Ascending aorta (tissue), 2 donors: ENCODE results near the gene ADAM22. TPM values are rescaled to one million over a fixed set of nuclear protein-coding genes. Genes with fewer than 3 reads are reported as not detected.

Source experiments
- DNase-seq, 2 donors: peaks; one replicate each; pipeline ENCODE4 v3.0.0-alpha.2; 2019; ENCODE audit warnings: low spot score in 2 of 2
- H3K27ac ChIP-seq, 2 donors: fragments of 200-600 bp; sonication (generic); one replicate each; pipeline ENCODE4 v1.5.1; 2016 to 2017; ENCODE audit warnings: mild to moderate bottlenecking in 1 of 2
- H3K27me3 ChIP-seq: fragments of 200-600 bp; sonication (generic); one replicate; pipeline ENCODE4 v1.5.1; 2017
- H3K36me3 ChIP-seq, 2 donors: fragments of 200-600 bp; sonication (generic); one replicate each; pipeline ENCODE4 v1.5.1; 2016
- H3K4me1 ChIP-seq, 2 donors: fragments of 200-600 bp; sonication (generic); one replicate each; pipeline ENCODE4 v1.5.1; 2016 to 2017; ENCODE audit warnings: mild to moderate bottlenecking in 1 of 2
- H3K4me3 ChIP-seq, 2 donors: fragments of 200-600 bp; sonication (generic); one replicate each; pipeline ENCODE4 v1.5.1; 2016 to 2017; ENCODE audit warnings: mild to moderate bottlenecking in 1 of 2
- H3K9me3 ChIP-seq, 2 donors: fragments of 200-600 bp; sonication (generic); one replicate each; pipeline ENCODE4 v1.5.1; 2016
- intact Hi-C: fragments of 100-400 bp; cut with DNase I; formaldehyde crosslinking; loops from one replicate; pipeline ENCODE4 v1.15.1; 2023
- total RNA-seq: library from RNA; depleted of rRNA; stranded (reverse); fragments of >200 nt; gene quantifications from one replicate; pipeline ENCODE4 v1.1.0, GENCODE V29; 2016
- TF ChIP-seq, protein P1 (sequence below), 3 experiments: fragments of 200-600 bp in 2 of 3; fragments of 450-650 bp in 1 of 3; sonication (generic) in 2 of 3; IDR thresholded peaks; one replicate each; pipeline ENCODE4 v1.5.1; 2016 to 2019; ENCODE audit warnings: antibody characterized with exemption in 3 of 3, mild to moderate bottlenecking in 1 of 3, moderate library complexity in 1 of 3

The ADAM22 gene
- total RNA-seq, 1 donor from 2014 or later: 0.85 TPM

DNA sequence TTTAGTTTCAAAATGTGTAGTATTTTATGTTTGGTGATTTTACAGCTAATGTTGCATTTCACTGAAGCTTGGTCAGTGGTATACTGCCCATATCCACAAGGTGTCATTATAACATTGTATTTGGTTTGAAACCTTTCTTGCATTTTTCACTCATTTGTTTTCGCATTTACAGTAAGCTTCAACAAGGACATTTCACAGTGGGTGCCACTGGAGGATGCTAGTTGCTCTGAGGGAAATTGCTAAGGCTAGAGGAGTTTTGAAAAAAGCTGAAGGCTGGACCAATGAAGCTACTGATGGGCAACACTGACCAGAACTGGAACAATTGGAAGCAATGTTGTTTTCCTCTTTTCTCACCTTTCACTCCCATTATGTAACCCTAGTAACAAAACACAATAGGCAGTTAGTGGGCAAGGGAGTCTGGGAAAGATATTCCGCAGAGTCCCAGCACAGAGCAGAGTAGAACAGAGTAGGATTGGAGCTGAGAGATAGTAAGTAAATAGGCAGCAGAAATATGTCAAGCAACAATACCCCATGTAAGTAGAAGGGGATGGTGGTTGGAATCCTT, 309.4 kb downstream of the ADAM22 start:
- TF ChIP-seq, protein P1, sequence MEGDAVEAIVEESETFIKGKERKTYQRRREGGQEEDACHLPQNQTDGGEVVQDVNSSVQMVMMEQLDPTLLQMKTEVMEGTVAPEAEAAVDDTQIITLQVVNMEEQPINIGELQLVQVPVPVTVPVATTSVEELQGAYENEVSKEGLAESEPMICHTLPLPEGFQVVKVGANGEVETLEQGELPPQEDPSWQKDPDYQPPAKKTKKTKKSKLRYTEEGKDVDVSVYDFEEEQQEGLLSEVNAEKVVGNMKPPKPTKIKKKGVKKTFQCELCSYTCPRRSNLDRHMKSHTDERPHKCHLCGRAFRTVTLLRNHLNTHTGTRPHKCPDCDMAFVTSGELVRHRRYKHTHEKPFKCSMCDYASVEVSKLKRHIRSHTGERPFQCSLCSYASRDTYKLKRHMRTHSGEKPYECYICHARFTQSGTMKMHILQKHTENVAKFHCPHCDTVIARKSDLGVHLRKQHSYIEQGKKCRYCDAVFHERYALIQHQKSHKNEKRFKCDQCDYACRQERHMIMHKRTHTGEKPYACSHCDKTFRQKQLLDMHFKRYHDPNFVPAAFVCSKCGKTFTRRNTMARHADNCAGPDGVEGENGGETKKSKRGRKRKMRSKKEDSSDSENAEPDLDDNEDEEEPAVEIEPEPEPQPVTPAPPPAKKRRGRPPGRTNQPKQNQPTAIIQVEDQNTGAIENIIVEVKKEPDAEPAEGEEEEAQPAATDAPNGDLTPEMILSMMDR (IDR thresholded peaks at IDR 0.05): peak; percentile 20 to 55 (median 36)
- H3K9me3 ChIP-seq: no peaks in the 10 kb centered on the region
- DNase-seq: no peak
- H3K36me3 ChIP-seq: no peaks in the 10 kb centered on the region
- H3K27ac ChIP-seq: no peak overlapping the region
- intact Hi-C loops: loop anchor here (5.0 kb wide), 1 partner anchor 114 kb away; no protein-coding TSS in a partner anchor
- H3K27me3 ChIP-seq: no peaks in the 10 kb centered on the region
- H3K4me3 ChIP-seq: no peak overlapping the region
- no peaks in the 10 kb centered on the region for H3K4me1 ChIP-seq

DNA sequence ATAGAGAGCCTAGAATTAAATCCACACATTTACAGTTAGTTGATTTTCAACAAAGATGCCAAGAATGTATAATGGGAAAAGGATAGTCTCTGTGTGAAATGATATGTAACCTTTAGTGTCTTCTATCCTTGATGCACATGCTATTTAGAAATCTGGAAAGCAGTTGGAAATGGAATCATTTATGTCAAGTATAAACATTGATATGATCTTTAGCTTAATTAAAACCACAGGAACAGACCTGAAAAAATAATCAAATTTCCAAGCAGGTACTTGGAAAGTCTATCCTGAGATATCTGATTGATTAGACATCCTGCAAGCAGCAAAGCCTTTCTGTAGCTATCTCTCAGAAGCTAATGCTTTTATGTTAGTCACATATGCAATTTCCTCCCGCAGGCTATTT, 310.2 kb downstream of the ADAM22 start:
- no peak for DNase-seq
- Histone ChIP-seq H3K4me1 (no peaks in the 10 kb centered on the region), H3K9me3 (no peaks in the 10 kb centered on the region), H3K4me3 (no peak overlapping the region), H3K36me3 (no peaks in the 10 kb centered on the region), H3K27ac (no peak overlapping the region), H3K27me3 (no peaks in the 10 kb centered on the region)
- intact Hi-C loops: loop anchor here (5.0 kb wide), 1 partner anchor 113 kb away; no protein-coding TSS in a partner anchor
- TF ChIP-seq, protein P1 (IDR thresholded peaks at IDR 0.05): no peak

Other genes with a start within 250 kb of the ADAM22 start
- 4.0 TPM for gene SLC25A40, start 57.9 kb upstream of the ADAM22 start, total RNA-seq
- gene DBF4, start 57.8 kb upstream of the ADAM22 start, total RNA-seq: not detected